K562 (cell line): ENCODE measurements around the gene GOSR1. TPM values are rescaled to one million over a fixed set of nuclear protein-coding genes. Genes with fewer than 3 reads are reported as not detected.

Source experiments
- ADNP ChIP-seq: fragments of 200-800 bp; sonication (Bioruptor generic); IDR thresholded peaks from 2 replicates; pipeline ENCODE4 v1.6.1; 2016; ENCODE audit warnings: missing genetic modification characterization, missing compliant biosample characterization
- CBFA2T2 ChIP-seq: fragments of 450-650 bp; conservative IDR thresholded peaks from 2 replicates; pipeline ENCODE4 v1.6.1; 2017; ENCODE audit warnings: mild to moderate bottlenecking
- FOXA3 ChIP-seq, 2 experiments: fragments of 450-650 bp in 1 of 2; sonication (generic) in 1 of 2; formaldehyde crosslinking; IDR thresholded peaks in 1 of 2; conservative IDR thresholded peaks in 1 of 2; 2 replicates each; pipeline versions ENCODE4 v1.4.0 to v1.8.0; 2020 to 2022; ENCODE audit warnings: mild to moderate bottlenecking in 2 of 2, missing genetic modification reagents in 1 of 2
- FOXK2 ChIP-seq, 2 experiments: fragments of 450-650 bp; IDR thresholded peaks in 1 of 2; conservative IDR thresholded peaks in 1 of 2; 2 replicates each; pipeline ENCODE4 v1.6.1; 2016; ENCODE audit warnings: low read depth in 2 of 2, mild to moderate bottlenecking in 1 of 2
- GABPB1 ChIP-seq: sonication (generic); formaldehyde crosslinking; IDR thresholded peaks from 2 replicates; pipeline ENCODE4 v1.8.0; 2022; ENCODE audit warnings: mild to moderate bottlenecking, missing genetic modification reagents
- HIVEP1 ChIP-seq: fragments of 250-450 bp; sonication (Bioruptor Pico); IDR thresholded peaks from 2 replicates; pipeline ENCODE4 v1.4.0; 2020; ENCODE audit warnings: mild to moderate bottlenecking
- MAZ ChIP-seq, 2 experiments: fragments of 450-650 bp in 1 of 2; sonication (generic) in 1 of 2; formaldehyde crosslinking; IDR thresholded peaks in 1 of 2; conservative IDR thresholded peaks in 1 of 2; 2 replicates each; pipeline versions ENCODE4 v1.4.0 to v1.5.0; 2020; ENCODE audit warnings: mild to moderate bottlenecking in 1 of 2, missing genetic modification reagents in 1 of 2
- TBP ChIP-seq: optimal IDR thresholded peaks from 2 replicates; pipeline ENCODE3; 2011; ENCODE audit warnings: low read depth, low read length, improper control_type of control experiment
- TCF7 ChIP-seq: sonication (generic); IDR thresholded peaks from 2 replicates; pipeline ENCODE4 v1.6.1; 2016; ENCODE audit warnings: antibody characterized with exemption, borderline replicate concordance
- ZKSCAN8 ChIP-seq: fragments of 200-800 bp; sonication (Bioruptor generic); IDR thresholded peaks from 2 replicates; pipeline ENCODE4 v1.6.1; 2016; ENCODE audit warnings: missing genetic modification characterization, missing compliant biosample characterization
- ZNF140 ChIP-seq: fragments of 250-450 bp; sonication (Bioruptor Pico); IDR thresholded peaks from 2 replicates; pipeline ENCODE4 v1.8.0; 2021; ENCODE audit warnings: moderate library complexity, mild to moderate bottlenecking, inconsistent platforms
- ZNF282 ChIP-seq: sonication (generic); formaldehyde crosslinking; IDR thresholded peaks from 2 replicates; pipeline ENCODE4 v1.8.1; 2023; ENCODE audit warnings: missing genetic modification reagents
- ZNF551 ChIP-seq: fragments of 250-450 bp; sonication (Bioruptor Pico); IDR thresholded peaks from 2 replicates; pipeline ENCODE4 v1.5.0; 2021; ENCODE audit warnings: mild to moderate bottlenecking, moderate library complexity
- polyA plus RNA-seq, 8 experiments: library from polyadenylated mRNA; depleted of rRNA in 4 of 8; stranded (reverse) in 5 of 8; unstranded in 3 of 8; fragments of >200 nt; fragmentation: Nextera tagmentation in 2 of 8; fragmentation: Illumina TruSeq in 1 of 8; extraction: Ambion mirVana in 2 of 8; extraction: Trizol in 1 of 8; gene quantifications; 2 replicates each; pipeline versions ENCODE4 v1.2.1 to v1.2.3, GENCODE V29; 2011 to 2014; ENCODE audit warnings: inconsistent platforms in 1 of 8, missing spikeins in 1 of 8
- total RNA-seq, 7 experiments: library from RNA; depleted of rRNA in 6 of 7; stranded (reverse); fragments of >200 nt in 6 of 7; fragmentation: Illumina TruSeq in 2 of 7; extraction: Trizol in 2 of 7; gene quantifications; 2 replicates each; pipeline versions ENCODE4 v1.2.1 to v1.2.3, GENCODE V29; 2011 to 2021; ENCODE audit warnings: low replicate concordance in 1 of 7
- TF ChIP-seq, protein P1 (sequence below), 2 experiments: fragments of 450-650 bp in 1 of 2; sonication (generic) in 1 of 2; formaldehyde crosslinking in 1 of 2; IDR thresholded peaks; 2 replicates each; pipeline versions ENCODE4 v1.7.1 to v1.9.0; 2016 to 2022; ENCODE audit warnings: inconsistent platforms in 1 of 2, mild to moderate bottlenecking in 1 of 2, missing genetic modification reagents in 1 of 2
- TF ChIP-seq, protein P2 (sequence below): fragments of 250-450 bp; sonication (Bioruptor Pico); IDR thresholded peaks from 2 replicates; pipeline ENCODE4 v1.5.0; 2022; ENCODE audit warnings: mild to moderate bottlenecking

Gene GOSR1
- total and polyA plus RNA-seq, 9 of the 15 experiments (the other 6 are each of a cell fraction or from before 2014, with no cell fraction given): 17.6 to 95.5 (median 33.3) TPM

DNA sequence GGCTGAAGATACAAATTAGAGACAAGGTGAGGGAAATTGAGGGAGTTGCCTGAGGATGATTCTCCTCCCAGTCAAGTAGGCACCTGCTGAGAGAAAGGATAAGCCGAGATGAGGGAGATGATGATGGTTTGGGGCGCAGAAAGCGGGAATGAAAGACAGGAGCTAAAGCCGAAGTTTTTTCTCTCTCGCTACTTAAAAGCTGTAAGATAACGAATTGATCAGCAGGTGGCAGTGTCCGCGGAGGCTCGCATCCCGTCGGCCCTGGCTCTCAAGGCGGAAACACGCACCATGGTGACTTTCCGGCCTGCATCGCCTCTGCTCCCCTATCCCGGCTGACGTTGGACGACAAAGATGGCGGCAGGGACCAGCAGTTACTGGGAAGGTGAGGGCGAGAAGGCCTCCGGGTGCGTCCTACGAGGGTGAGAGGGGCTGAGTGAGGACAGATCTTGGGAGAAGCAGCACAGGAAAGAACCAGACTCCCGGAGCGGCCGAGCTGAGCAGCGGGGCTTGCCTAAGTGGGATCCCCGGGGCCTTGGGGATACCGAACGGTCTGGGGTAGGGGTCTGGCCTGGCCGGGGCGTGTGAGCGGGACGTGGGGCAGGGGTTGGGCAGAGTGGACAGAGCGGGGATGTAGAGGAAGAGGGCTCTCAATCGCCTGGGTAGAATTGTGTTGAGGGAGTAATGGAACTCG is at the start of gene GOSR1 (continued):
- TF ChIP-seq, protein P1, sequence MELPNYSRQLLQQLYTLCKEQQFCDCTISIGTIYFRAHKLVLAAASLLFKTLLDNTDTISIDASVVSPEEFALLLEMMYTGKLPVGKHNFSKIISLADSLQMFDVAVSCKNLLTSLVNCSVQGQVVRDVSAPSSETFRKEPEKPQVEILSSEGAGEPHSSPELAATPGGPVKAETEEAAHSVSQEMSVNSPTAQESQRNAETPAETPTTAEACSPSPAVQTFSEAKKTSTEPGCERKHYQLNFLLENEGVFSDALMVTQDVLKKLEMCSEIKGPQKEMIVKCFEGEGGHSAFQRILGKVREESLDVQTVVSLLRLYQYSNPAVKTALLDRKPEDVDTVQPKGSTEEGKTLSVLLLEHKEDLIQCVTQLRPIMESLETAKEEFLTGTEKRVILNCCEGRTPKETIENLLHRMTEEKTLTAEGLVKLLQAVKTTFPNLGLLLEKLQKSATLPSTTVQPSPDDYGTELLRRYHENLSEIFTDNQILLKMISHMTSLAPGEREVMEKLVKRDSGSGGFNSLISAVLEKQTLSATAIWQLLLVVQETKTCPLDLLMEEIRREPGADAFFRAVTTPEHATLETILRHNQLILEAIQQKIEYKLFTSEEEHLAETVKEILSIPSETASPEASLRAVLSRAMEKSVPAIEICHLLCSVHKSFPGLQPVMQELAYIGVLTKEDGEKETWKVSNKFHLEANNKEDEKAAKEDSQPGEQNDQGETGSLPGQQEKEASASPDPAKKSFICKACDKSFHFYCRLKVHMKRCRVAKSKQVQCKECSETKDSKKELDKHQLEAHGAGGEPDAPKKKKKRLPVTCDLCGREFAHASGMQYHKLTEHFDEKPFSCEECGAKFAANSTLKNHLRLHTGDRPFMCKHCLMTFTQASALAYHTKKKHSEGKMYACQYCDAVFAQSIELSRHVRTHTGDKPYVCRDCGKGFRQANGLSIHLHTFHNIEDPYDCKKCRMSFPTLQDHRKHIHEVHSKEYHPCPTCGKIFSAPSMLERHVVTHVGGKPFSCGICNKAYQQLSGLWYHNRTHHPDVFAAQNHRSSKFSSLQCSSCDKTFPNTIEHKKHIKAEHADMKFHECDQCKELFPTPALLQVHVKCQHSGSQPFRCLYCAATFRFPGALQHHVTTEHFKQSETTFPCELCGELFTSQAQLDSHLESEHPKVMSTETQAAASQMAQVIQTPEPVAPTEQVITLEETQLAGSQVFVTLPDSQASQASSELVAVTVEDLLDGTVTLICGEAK (IDR thresholded peaks at IDR 0.05): peak; percentile 94
- TF ChIP-seq, protein P1 (CRISPR knock-in tag; IDR thresholded peaks at IDR 0.05): no peak
- TF ChIP-seq GABPB1 (CRISPR knock-in tag) (peak; percentile 82; the same call in 1 of the 2 replicates), MAZ (CRISPR knock-in tag; conservative IDR thresholded peaks at IDR 0.05 in 1 of 2, IDR thresholded peaks at IDR 0.05 in 1 of 2) (peak; percentile 49 to 71; a peak in 3 of 4 replicates), ZNF551 (no peak), CBFA2T2 (no peak), ADNP (no peak), ZKSCAN8 (CRISPR knock-in tag) (no peak), HIVEP1 (CRISPR knock-in tag) (no peak), TBP (peak; percentile 95), ZNF282 (CRISPR knock-in tag) (no peak), ZNF140 (no peak), FOXA3 (CRISPR knock-in tag; conservative IDR thresholded peaks at IDR 0.05 in 1 of 2, IDR thresholded peaks at IDR 0.05 in 1 of 2) (0 out of 4 replicates have a peak, but pooled peaks of 1 of the 2 experiments have one; percentile 20), FOXK2 (conservative IDR thresholded peaks at IDR 0.05 in 1 of 2, IDR thresholded peaks at IDR 0.05 in 1 of 2; ENCODE audit: low read depth in 2 of 2) (peak; percentile 61), TCF7 (0 out of 2 replicates have a peak, but pooled peaks have one; percentile 57)
- TF ChIP-seq, protein P2, sequence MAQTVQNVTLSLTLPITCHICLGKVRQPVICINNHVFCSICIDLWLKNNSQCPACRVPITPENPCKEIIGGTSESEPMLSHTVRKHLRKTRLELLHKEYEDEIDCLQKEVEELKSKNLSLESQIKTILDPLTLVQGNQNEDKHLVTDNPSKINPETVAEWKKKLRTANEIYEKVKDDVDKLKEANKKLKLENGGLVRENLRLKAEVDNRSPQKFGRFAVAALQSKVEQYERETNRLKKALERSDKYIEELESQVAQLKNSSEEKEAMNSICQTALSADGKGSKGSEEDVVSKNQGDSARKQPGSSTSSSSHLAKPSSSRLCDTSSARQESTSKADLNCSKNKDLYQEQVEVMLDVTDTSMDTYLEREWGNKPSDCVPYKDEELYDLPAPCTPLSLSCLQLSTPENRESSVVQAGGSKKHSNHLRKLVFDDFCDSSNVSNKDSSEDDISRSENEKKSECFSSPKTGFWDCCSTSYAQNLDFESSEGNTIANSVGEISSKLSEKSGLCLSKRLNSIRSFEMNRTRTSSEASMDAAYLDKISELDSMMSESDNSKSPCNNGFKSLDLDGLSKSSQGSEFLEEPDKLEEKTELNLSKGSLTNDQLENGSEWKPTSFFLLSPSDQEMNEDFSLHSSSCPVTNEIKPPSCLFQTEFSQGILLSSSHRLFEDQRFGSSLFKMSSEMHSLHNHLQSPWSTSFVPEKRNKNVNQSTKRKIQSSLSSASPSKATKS (CRISPR knock-in tag): no peak
